K562 (cell line): Measurements from ENCODE around the gene LATS2. TPM values are rescaled to one million over a fixed set of nuclear protein-coding genes. Genes with fewer than 3 reads are reported as not detected.

Experiments used
- ATAC-seq: fragments of 200-7000 bp; cut with Tn5 transposase; 3 replicates; pipeline ENCODE4 v1.9.1; 2020; ENCODE audit warnings: moderate library complexity
- BruUV-seq: library from RNA; stranded (reverse); fragments of 400-500 nt; replicated peaks from 2 replicates; lab custom pipeline; 2021; lab: Mats Ljungman, UMichigan
- CTCF ChIA-PET: fragments of 300-600 bp; formaldehyde crosslinking; extraction: SDS; loops from one replicate; lab custom pipeline; 2021; ENCODE audit warnings: low intra/inter-chr PET ratio; lab: Yijun Ruan, JAX
- POLR2A ChIA-PET: fragments of 300-600, 350-650 bp; sonication (Branson Sonifier 250); formaldehyde crosslinking; extraction: SDS; loops from one replicate; lab custom pipeline; 2021; ENCODE audit warnings: antibody characterized with exemption, inconsistent platforms; lab: Yijun Ruan, JAX
- DNase-seq, 4 experiments: peaks; one replicate each; pipeline versions ENCODE4 v3.0.0 to v3.0.0-alpha.2; 2011 to 2018; ENCODE audit warnings: low spot score in 3 of 4, mixed read lengths in 3 of 4; ENCODE audit errors: extremely low read depth in 1 of 4
- FAIRE-seq: peaks from 2 replicates; lab custom pipeline; 2011; peaks lifted over from hg19 to GRCh38; lab: Jason Lieb, UNC
- H2AFZ ChIP-seq: 2 replicates; pipeline ENCODE4 v1.6.0; 2011; ENCODE audit warnings: low read depth, low read length, control low read depth, inconsistent platforms
- H3K27ac ChIP-seq: fragments of 200-600 bp; 3 replicates; pipeline ENCODE4 v1.8.0; 2011; ENCODE audit warnings: low read depth, mild to moderate bottlenecking, control low read depth, inconsistent platforms, low read length, moderate library complexity, mixed read lengths; ENCODE audit errors: extremely low read depth
- H3K27me3 ChIP-seq, 2 experiments: fragments of 300-600 bp in 1 of 2; 2 replicates in 1 of 2; 3 replicates in 1 of 2; pipeline versions ENCODE4 v1.6.0 to v1.8.0; 2011; ENCODE audit warnings: inconsistent platforms in 2 of 2, low read length in 2 of 2, mild to moderate bottlenecking in 1 of 2, mixed read lengths in 1 of 2, moderate library complexity in 1 of 2; ENCODE audit not compliant: control insufficient read depth in 2 of 2, insufficient read depth in 2 of 2
- H3K36me3 ChIP-seq: fragments of 300-600 bp; 3 replicates; pipeline ENCODE4 v1.8.0; 2011; ENCODE audit warnings: mild to moderate bottlenecking, low read length, inconsistent platforms; ENCODE audit not compliant: control insufficient read depth, insufficient read depth
- H3K4me1 ChIP-seq, 2 experiments: fragments of 200-600 bp in 1 of 2; replicated peaks in 1 of 2; 2 replicates in 1 of 2; 3 replicates in 1 of 2; pipeline versions ENCODE4 v1.5.1 to v1.8.0; 2011; ENCODE audit warnings: inconsistent platforms in 2 of 2, low read length in 2 of 2, mild to moderate bottlenecking in 1 of 2, mixed read lengths in 1 of 2, moderate library complexity in 1 of 2; ENCODE audit not compliant: control insufficient read depth in 2 of 2, insufficient read depth in 2 of 2
- H3K4me2 ChIP-seq: 2 replicates; pipeline ENCODE4 v1.6.1; 2011; ENCODE audit warnings: low read length, control low read depth, inconsistent platforms, mixed read lengths; ENCODE audit not compliant: insufficient read depth
- H3K4me3 ChIP-seq: fragments of 200-600 bp; sonication (generic), shearing (Covaris generic); 2 replicates; pipeline ENCODE4 v1.5.1; 2016; ENCODE audit warnings: control low read depth, inconsistent platforms
- H3K79me2 ChIP-seq: fragments of 200-600 bp; 3 replicates; pipeline ENCODE4 v1.8.0; 2011; ENCODE audit warnings: low read length, inconsistent platforms; ENCODE audit not compliant: control insufficient read depth, insufficient read depth
- H3K9ac ChIP-seq, 2 experiments: 2 replicates each; pipeline versions ENCODE4 v1.6.0 to v1.6.1; 2011; ENCODE audit warnings: low read depth in 2 of 2, low read length in 2 of 2, control low read depth in 1 of 2, inconsistent platforms in 1 of 2, mild to moderate bottlenecking in 1 of 2, mixed read lengths in 1 of 2; ENCODE audit not compliant: insufficient read depth in 1 of 2
- H3K9me1 ChIP-seq: one replicate; pipeline ENCODE4 v1.6.0; 2011; ENCODE audit warnings: inconsistent platforms, mild to moderate bottlenecking, low read length, moderate library complexity; ENCODE audit not compliant: control insufficient read depth, insufficient read depth
- H3K9me3 ChIP-seq: replicated peaks from 2 replicates; pipeline ENCODE4 v1.5.1; 2011; ENCODE audit warnings: low read depth, low read length, inconsistent platforms; ENCODE audit not compliant: control insufficient read depth, insufficient read depth
- H4K20me1 ChIP-seq: replicated peaks from 2 replicates; pipeline ENCODE4 v1.6.1; 2011; ENCODE audit warnings: low read length, inconsistent platforms, mixed read lengths; ENCODE audit not compliant: control insufficient read depth, insufficient read depth
- BCL6 ChIP-seq: fragments of 250-450 bp; sonication (Bioruptor Pico); IDR thresholded peaks from 2 replicates; pipeline ENCODE4 v1.4.0; 2020
- CHD4 ChIP-seq: fragments of 200-600 bp; sonication (generic); IDR thresholded peaks from 3 replicates; pipeline ENCODE4 v1.6.1; 2012; ENCODE audit warnings: low read depth, mild to moderate bottlenecking, mixed read lengths, low read length, inconsistent platforms; ENCODE audit not compliant: insufficient read depth, insufficient replicate concordance, poor library complexity, severe bottlenecking
- EWSR1 ChIP-seq: fragments of 450-650 bp; IDR thresholded peaks from 2 replicates; pipeline ENCODE4 v1.6.1; 2018; ENCODE audit warnings: borderline replicate concordance, mild to moderate bottlenecking, low read depth, moderate library complexity; ENCODE audit not compliant: partially characterized antibody
- FOXP1 ChIP-seq: sonication (generic); formaldehyde crosslinking; IDR thresholded peaks from 2 replicates; pipeline ENCODE4 v1.8.0; 2022; ENCODE audit warnings: mild to moderate bottlenecking, missing genetic modification reagents
- IFI16 ChIP-seq: fragments of 250-450 bp; sonication (Bioruptor Pico); IDR thresholded peaks from 2 replicates; pipeline ENCODE4 v2.1.2; 2022; ENCODE audit warnings: mild to moderate bottlenecking, inconsistent platforms
- MAZ ChIP-seq, 2 experiments: fragments of 450-650 bp in 1 of 2; sonication (generic) in 1 of 2; formaldehyde crosslinking; IDR thresholded peaks in 1 of 2; conservative IDR thresholded peaks in 1 of 2; 2 replicates each; pipeline versions ENCODE4 v1.4.0 to v1.5.0; 2020; ENCODE audit warnings: mild to moderate bottlenecking in 1 of 2, missing genetic modification reagents in 1 of 2
- MED1 ChIP-seq: sonication (generic); formaldehyde crosslinking; IDR thresholded peaks from 2 replicates; pipeline ENCODE4 v1.8.1; 2023; ENCODE audit warnings: missing genetic modification reagents, borderline replicate concordance
- NCOA2 ChIP-seq, 2 experiments: fragments of 450-650 bp; IDR thresholded peaks; 2 replicates each; pipeline ENCODE4 v1.6.1; 2018; ENCODE audit warnings: mild to moderate bottlenecking in 2 of 2, moderate library complexity in 1 of 2; ENCODE audit not compliant: partially characterized antibody in 2 of 2
- NFE2L1 ChIP-seq: fragments of 450-650 bp; IDR thresholded peaks from 2 replicates; pipeline ENCODE4 v1.6.1; 2016; ENCODE audit warnings: missing genetic modification characterization, low read depth, mild to moderate bottlenecking, missing compliant biosample characterization, moderate library complexity, borderline replicate concordance
- PRMT5 ChIP-seq: sonication (generic); formaldehyde crosslinking; IDR thresholded peaks from 2 replicates; pipeline ENCODE4 v1.5.0; 2020; ENCODE audit warnings: missing genetic modification reagents
- STAT5A ChIP-seq: IDR thresholded peaks from 2 replicates; pipeline ENCODE4 v1.6.1; 2012; ENCODE audit warnings: low read length, inconsistent platforms, borderline replicate concordance
- ZC3H11A ChIP-seq: IDR thresholded peaks from 2 replicates; pipeline ENCODE4 v1.6.1; 2012; ENCODE audit warnings: low read depth, low read length, improper control_type of control experiment
- ZFX ChIP-seq: sonication (generic); formaldehyde crosslinking; IDR thresholded peaks from 2 replicates; pipeline ENCODE4 v1.8.0; 2022; ENCODE audit warnings: mild to moderate bottlenecking, missing genetic modification reagents, moderate library complexity
- WGBS: fragments of 100-300 bp; shearing (Covaris generic); methylation state at CpG from one replicate; pipeline ENCODE4 v1.1.6; 2016; ENCODE audit warnings: low coverage, mixed read lengths; ENCODE audit not compliant: insufficient coverage; ENCODE audit errors: missing lambda C conversion rate; 5-methylcytosine and 5-hydroxymethylcytosine counted together
- in situ Hi-C: fragments of 300-500 bp; cut with MboI; formaldehyde crosslinking; loops from 4 replicates; pipeline ENCODE4 v1.15.0; 2018; ENCODE audit warnings: inconsistent platforms, mixed read lengths
- intact Hi-C: fragments of 100-400 bp; cut with micrococcal nuclease; formaldehyde crosslinking; loops from 2 replicates; pipeline ENCODE4 v1.14.2; 2022
- polyA plus RNA-seq, 8 experiments: library from polyadenylated mRNA; depleted of rRNA in 4 of 8; stranded (reverse) in 5 of 8; unstranded in 3 of 8; fragments of >200 nt; fragmentation: Nextera tagmentation in 2 of 8; fragmentation: Illumina TruSeq in 1 of 8; extraction: Ambion mirVana in 2 of 8; extraction: Trizol in 1 of 8; gene quantifications; 2 replicates each; pipeline versions ENCODE4 v1.2.1 to v1.2.3, GENCODE V29; 2011 to 2014; ENCODE audit warnings: inconsistent platforms in 1 of 8, missing spikeins in 1 of 8
- total RNA-seq, 7 experiments: library from RNA; depleted of rRNA in 6 of 7; stranded (reverse); fragments of >200 nt in 6 of 7; fragmentation: Illumina TruSeq in 2 of 7; extraction: Trizol in 2 of 7; gene quantifications; 2 replicates each; pipeline versions ENCODE4 v1.2.1 to v1.2.3, GENCODE V29; 2011 to 2021; ENCODE audit warnings: low replicate concordance in 1 of 7
- TF ChIP-seq, protein P1 (sequence below): sonication (generic); formaldehyde crosslinking; IDR thresholded peaks from 2 replicates; pipeline ENCODE4 v1.8.1; 2023; ENCODE audit warnings: mild to moderate bottlenecking, missing genetic modification reagents

The LATS2 gene
- total and polyA plus RNA-seq, 9 of the 15 experiments (the other 6 are each of a cell fraction or from before 2014, with no cell fraction given): 0.18 to 3.7 (median 0.76) TPM

DNA sequence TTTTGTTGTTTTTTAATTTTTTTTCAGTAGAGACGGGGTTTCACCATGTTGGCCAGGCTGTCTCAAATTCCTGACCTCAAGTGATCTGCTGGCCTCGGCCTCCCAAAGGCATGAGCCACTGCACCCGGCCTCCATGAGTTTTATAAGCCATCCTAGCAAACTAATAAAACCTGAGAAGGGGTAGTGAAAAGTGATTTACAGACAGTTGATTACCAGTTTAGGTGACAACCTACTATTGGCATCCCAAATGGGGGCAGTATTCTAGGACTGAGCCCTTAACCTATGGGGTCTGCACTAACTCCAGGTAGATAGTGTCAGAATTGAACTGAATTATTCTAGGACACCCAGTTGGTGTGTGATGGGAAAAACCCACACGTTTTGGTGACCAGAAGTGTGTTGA lies 6.5 kb upstream of the LATS2 start:
- DNase-seq (no peak), ATAC-seq (no peak), FAIRE-seq (no peak)
- POLR2A ChIA-PET: interaction anchor here (0.8 kb wide), 1 partner anchor 14 kb away, joined by 3 read pairs; no protein-coding TSS in a partner anchor
- H4K20me1 ChIP-seq: no peaks in the 10 kb centered on the region
- in situ Hi-C loops (no loop called here), intact Hi-C loops (no loop called here)
- no peak overlapping the region for H2AFZ ChIP-seq
- H3K4me1 ChIP-seq: no peaks in the 10 kb centered on the region; a peak in 1 of 5 replicates
- H3K27ac ChIP-seq: no peak overlapping the region
- no peak overlapping the region for H3K4me2 ChIP-seq
- H3K9me1 ChIP-seq: no peaks in the 10 kb centered on the region
- BruUV-seq: no TSS peak
- H3K79me2 ChIP-seq: no peaks in the 10 kb centered on the region
- H3K36me3 ChIP-seq: no peaks in the 10 kb centered on the region
- H3K9ac ChIP-seq: no peak overlapping the region
- H3K9me3 ChIP-seq: no peaks in the 10 kb centered on the region
- WGBS: 8% methylated on average over 4 of the region's 4 CpGs
- TF ChIP-seq IFI16 (no peak), CHD4 (no peak), STAT5A (no peak), MAZ (CRISPR knock-in tag; conservative IDR thresholded peaks at IDR 0.05 in 1 of 2, IDR thresholded peaks at IDR 0.05 in 1 of 2) (no peak), ZFX (CRISPR knock-in tag) (no peak), NCOA2 (IDR thresholded peaks at IDR 0.05; ENCODE audit: partially characterized antibody in 2 of 2) (no peak), ZC3H11A (no peak), NFE2L1 (tag) (no peak), FOXP1 (CRISPR knock-in tag) (no peak), PRMT5 (CRISPR knock-in tag) (no peak), MED1 (CRISPR knock-in tag) (no peak), EWSR1 (no peak), BCL6 (CRISPR knock-in tag) (no peak)
- TF ChIP-seq, protein P1, sequence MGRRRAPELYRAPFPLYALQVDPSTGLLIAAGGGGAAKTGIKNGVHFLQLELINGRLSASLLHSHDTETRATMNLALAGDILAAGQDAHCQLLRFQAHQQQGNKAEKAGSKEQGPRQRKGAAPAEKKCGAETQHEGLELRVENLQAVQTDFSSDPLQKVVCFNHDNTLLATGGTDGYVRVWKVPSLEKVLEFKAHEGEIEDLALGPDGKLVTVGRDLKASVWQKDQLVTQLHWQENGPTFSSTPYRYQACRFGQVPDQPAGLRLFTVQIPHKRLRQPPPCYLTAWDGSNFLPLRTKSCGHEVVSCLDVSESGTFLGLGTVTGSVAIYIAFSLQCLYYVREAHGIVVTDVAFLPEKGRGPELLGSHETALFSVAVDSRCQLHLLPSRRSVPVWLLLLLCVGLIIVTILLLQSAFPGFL (CRISPR knock-in tag): no peak
- CTCF ChIA-PET: no interaction called here
- peaks cover 0 to 2% of the 10 kb centered on the region in 2 experiments; a peak in 1 of 5 replicates for H3K27me3 ChIP-seq
- no peak overlapping the region for H3K4me3 ChIP-seq
